GM18861 (cell line): ENCODE data around the gene GPR42.

Experiments used
- ATAC-seq: cut with Tn5 transposase; IDR thresholded peaks from one replicate; pipeline ENCODE4 v1.9.1; 2021; ENCODE audit not compliant: unreplicated experiment

GPR42 gene

DNA sequence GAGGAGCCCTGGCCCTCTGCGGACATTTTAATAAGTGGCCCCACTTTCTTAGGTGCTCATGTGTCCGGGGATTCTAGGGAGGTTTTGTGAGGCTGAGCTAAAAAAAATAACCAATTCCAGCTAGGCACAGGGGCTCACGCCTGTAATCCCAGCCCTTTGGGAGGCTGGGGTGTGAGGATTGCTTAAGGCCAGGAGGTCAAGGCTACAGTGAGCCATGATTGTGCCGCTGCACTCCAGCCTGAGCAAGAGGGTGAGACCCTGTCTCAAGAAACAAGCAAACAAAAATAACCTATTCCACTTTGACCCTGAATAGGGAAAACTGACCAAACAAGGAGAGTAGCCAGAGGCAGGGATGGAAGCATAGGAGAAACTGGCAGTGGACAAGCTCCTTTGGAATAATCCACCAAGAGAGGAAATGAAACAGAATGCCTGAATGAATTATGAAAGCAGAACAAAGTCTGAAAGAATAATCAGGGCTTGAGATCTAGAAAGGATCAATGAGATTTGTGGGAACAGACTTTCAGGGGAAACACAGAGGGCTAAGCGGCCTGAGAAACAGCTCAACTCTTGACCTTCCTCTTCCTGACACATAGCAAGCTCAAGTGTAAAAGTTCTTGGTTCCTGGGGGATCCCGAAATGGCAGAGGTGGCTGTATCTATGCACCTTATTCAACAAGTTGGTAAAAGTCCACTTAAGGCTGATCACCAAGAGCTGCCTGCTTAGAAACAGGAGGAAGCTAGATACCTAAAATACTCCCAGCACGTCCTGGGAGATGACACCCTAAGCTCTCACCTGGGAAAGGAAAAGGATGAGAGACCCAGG lies 47.1 kb downstream of the GPR42 start:
- peak; percentile 52 for ATAC-seq

DNA sequence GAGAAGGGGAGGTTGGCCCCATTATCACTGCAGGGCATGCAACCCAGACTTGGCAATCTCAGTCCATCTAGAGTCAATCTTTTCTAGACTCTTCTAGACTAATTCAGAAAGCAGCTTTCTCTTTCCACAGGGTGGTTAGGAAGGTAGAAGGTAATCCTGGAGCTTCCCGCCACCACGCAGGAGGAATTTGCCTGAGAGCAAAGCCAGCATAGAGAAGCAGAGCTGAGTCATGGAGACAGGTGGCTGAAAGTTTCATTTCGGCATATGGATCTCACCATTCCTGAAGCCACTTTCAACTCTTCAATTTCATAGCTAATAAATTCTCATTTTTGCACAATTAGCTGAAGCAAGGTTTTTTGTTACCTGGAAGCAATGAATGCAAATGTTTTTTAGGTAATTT lies 48.2 kb downstream of the GPR42 start:
- no peak for ATAC-seq

DNA sequence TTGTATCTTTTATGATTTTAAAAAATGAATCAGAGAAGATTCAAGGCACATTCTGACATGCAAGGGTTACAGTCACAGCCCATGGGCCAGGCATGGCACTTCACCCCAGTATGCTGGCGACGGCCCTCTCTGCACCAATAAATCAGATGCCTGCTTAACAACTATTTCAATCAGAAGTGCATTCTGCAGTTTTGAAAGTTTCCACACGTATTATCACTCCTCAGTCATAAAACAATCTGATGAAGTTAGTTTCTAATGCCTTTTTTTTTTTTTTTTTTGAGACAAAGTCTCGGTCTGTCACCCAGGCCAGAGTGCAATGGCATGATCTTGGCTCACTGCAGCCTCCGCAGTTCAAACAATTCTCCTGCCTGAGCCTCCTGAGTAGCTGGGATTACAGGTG lies 48.9 kb downstream of the GPR42 start:
- ATAC-seq, result no peak

DNA sequence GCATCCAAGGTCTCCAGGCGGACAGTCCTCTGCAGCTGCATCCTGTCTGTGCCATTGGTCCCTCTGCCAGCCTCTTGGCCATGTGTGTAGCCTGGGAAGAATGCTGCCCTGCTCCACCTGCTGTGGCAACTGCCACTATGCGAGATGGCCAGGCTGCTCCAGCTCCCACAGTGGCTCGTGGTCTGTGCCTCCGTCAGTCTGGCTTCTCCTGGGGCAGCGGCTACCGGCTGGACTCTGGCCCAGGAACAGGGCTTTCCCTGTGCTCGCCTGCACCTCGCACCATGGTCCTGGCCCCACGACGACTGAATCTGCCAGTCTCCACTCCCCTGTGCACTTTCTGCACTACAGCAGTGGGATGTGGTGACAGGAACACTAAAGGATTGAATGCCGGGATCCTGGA lies 50.5 kb downstream of the GPR42 start:
- ATAC-seq, result no peak
